HG03139 (cell line): ENCODE measurements around the gene SLIT3.

ENCODE experiments used
- ATAC-seq: cut with Tn5 transposase; IDR thresholded peaks from one replicate; pipeline ENCODE4 v1.9.1; 2021; ENCODE audit not compliant: unreplicated experiment

Gene SLIT3

GRCh38 chr5:168691891-168692290 lies 609.0 kb downstream of the SLIT3 start:
- ATAC-seq, result no peak

- no peak for ATAC-seq
Measured at GRCh38 chr5:168689260-168689659, 611.7 kb downstream of the SLIT3 start.

DNA sequence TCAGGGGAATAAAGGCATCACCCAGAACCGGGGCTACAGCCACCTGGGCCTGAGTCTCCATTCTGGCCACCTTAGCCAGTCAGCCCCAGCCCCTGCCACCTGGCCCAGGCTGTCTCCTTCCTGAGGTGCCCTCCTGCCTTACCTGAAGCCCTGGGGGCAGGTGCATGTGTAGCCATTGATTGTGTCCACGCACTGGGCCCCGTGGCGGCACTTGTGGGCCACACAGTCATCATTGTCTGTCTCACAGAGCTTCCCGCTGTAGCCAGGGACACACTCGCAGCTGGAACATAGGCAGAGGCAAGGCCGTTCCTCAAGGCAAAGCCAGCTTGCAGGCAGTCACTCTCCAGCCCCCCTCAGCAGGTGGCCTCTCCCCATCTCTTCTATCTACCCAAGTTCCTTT lies 614.1 kb downstream of the SLIT3 start:
- ATAC-seq, result no peak

DNA sequence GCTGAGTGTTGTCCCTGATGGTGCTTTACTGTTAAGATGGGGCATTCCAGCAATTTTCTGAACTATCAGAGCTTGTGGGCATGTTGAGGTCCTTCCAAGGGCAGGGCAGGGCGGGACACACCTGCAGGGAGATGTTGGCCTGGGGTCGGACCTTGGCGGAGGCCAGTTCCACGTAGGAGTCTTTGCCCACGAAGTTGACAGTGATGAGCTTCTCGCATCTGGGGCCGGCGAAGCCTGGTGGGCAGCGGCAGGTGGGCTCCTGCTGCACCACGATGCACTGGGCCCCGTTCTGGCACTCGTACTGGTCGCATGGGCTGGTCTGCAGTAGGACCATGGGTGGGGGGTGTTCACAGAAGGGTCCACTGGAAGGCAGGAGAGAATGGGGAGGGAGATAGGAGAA lies 615.4 kb downstream of the SLIT3 start:
- ATAC-seq, result no peak

- no peak for ATAC-seq
Measured at GRCh38 chr5:168683927-168684295, 617.0 kb downstream of the SLIT3 start.

DNA sequence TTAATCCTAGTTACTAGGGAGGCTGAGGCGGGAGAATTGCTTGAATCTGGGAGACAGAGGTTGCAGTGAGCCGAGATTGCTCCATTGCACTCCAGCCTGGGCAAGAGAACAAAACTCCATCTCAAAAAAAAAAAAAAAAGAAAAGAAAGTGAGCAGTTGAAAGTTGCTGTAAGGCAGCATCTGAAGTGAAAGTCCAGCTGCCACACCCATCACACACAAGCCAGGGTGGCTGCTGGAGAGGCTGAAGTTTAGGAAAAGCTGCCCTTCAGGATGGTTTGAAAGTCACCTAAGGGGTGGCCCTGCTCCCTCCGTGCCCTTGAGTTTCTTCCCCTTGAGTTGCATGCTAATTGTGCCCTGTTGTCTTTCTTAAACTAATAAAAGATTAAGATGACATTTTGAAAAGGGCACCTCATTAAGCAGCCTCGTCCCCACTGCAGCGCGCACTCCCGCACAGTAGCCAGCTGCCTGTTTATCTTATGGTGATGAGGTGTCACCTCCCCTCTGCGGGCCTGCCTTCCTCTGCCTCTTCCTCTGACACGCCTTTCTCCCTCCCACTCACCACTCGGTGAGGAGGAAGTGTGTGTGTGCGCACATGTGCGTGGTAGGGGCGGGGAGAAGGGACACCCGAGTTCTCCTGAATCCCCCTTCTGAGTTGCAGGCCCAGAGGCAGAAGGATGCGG lies 617.6 kb downstream of the SLIT3 start:
- ATAC-seq, result no peak

- no peak for ATAC-seq
Measured at GRCh38 chr5:168681556-168682183, 619.3 kb downstream of the SLIT3 start.

DNA sequence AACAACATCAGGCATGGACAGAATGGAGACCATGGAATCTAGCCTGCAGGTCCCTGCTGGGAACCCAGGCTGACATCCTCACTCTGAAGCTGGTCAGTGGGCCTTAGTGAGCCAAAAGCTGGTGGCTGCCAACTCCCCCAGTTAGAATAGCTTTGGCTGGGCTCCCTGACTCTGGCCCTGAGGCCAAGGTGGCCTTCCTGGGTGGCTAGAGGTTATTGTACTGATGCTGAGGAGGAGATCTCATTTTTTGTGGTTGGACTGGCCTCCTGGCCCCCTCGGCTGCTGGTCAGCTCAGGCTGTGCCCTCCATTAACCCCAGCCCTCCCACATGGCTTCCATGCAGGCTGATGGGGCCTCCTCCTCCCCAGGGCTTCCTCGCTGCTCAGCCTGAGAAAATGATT lies 620.5 kb downstream of the SLIT3 start:
- no peak for ATAC-seq

GRCh38 chr5:168679515-168679920 lies 621.4 kb downstream of the SLIT3 start:
- no peak for ATAC-seq

DNA sequence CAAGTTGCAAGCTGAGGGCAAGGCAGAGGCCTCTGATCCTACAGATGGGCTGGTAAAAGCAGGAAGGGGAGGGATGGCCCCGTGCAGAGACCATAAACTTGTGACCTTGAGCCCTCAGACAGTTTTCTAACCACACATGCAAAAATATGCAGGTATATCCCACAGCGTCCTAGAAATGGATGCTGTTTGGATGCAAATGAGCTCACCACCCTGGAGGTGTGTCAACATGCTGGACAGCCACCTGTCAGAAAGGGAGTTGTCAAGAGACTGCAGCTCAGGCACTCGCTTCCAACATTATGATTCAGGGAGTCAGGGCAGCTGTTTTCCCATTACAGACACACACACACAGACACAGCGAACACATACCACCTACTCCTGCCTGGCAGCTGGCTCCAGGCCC lies 624.4 kb downstream of the SLIT3 start:
- no peak for ATAC-seq

- no peak for ATAC-seq
Measured at GRCh38 chr5:168675883-168676408, 625.0 kb downstream of the SLIT3 start.

DNA sequence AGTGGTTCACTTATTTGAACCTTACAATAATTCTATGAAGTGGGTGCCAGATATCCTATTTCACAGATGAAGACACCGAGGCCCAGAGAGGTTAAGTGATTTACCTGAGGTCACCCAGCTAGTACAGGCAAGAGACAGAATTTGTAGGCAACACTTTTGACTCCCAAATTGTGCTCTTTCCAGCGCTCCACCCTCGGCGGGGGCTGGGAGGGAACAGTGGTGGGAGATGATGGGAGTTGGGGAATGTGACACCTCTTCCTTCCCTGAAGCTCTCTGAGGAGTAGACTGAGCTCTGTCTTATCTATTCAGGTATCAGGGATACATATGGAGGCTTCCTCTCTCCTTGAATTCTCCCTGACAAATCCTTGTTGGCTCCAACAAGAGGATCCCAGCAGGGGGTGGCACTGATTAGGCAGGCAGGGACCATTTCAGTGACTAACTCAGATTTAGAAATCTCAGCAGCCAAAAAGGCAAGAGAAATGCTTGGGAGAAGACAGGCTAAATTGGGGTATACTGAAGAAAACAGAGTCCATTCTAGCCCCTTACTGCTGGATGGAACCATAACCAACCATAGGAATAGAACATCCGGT lies 626.0 kb downstream of the SLIT3 start:
- no peak for ATAC-seq

DNA sequence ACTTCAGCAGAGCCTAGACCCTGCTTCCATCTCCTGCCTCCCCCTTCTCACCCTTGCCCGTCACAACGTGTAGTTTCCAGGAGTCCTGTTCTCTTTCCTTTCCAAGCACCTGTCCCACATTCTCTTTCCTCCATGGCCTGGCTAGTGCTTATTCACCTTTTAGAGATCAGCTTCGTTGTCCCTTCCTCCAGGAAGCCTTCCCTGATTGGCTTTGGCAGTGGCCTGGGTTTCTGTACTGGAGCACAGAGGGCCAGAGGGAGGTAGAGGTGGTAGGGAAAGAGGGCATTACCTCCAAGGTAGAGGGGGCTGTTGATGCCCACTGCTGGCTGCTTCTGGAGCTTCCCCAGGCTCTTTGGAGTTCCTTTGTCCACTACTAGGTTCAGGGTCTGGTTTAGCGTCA lies 628.1 kb downstream of the SLIT3 start:
- no peak for ATAC-seq

- ATAC-seq, result no peak
Measured at GRCh38 chr5:168672016-168672415, 628.9 kb downstream of the SLIT3 start.

- no peak for ATAC-seq
Measured at GRCh38 chr5:168670881-168671575, 629.9 kb downstream of the SLIT3 start.

DNA sequence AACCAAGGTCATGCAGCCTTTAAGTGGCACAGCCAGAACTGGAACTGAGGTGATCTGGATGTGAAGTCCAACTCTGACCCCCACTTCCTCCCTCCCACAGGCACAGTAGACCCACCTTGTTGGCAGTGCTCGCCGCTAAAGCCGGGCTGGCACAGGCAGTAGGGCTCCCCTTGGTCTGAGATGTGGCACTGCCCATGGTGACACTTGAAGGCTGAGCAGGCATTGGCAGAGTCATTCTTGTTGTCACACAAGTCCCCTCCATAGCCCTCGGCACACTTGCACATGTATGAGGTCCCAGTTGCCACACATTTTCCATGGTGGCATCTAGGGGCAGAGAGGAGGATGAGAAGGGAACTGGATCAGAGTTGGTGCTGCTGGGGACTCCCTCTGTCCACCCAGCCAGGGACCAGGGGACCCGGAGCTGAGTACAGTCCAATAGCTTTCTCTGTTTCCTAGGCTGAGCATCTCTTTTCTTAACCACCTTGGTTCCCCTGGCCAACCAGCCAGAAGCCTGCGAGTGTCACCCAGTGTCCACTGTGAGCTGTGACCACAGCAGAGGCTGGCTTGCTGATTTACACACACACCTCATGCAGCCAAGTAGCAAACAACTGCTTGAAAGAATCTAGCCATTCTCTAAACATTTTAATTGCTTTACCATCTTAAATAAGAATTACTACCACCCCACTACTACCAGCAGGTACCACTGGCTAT lies 631.1 kb downstream of the SLIT3 start:
- no peak for ATAC-seq

DNA sequence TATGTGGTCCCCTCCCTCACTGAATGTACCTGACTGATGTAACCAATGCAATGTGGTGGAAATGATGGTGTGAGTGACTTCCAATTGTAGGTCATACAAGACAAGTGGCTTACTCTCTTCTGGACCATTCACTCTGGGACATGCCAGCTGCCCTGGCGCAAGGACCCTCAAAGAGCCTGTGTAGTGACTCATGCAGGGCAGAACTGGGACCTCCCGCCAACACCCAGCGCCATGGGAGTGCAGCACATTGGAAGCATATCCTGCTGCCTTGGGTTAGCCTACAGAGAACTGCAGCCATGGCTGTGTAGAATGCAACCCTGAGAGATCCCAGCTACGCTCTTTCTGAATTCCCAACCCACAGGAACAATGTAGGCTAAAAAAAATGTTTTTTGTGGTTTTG lies 631.8 kb downstream of the SLIT3 start:
- no peak for ATAC-seq

DNA sequence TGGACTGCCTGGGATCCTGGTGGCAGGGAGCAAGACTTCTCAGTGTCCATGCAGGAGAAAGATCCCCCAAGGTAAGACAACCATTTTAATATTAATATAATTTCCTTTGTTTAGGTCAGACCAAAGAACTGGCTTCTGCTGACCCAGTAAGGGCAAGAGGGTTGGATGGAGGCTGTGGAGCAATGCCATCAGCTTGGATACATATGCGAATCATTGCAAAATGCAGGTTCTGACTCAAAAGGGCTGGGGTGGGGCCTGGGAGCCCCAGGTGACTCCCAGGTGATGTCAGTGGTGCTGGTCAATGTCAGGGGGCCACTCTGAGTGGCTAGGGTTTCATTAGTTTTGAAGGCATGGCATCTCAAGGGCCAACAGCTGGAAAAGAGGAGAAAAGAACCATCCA lies 632.9 kb downstream of the SLIT3 start:
- ATAC-seq, result no peak

- no peak for ATAC-seq
Measured at GRCh38 chr5:168667301-168667840, 633.6 kb downstream of the SLIT3 start.

DNA sequence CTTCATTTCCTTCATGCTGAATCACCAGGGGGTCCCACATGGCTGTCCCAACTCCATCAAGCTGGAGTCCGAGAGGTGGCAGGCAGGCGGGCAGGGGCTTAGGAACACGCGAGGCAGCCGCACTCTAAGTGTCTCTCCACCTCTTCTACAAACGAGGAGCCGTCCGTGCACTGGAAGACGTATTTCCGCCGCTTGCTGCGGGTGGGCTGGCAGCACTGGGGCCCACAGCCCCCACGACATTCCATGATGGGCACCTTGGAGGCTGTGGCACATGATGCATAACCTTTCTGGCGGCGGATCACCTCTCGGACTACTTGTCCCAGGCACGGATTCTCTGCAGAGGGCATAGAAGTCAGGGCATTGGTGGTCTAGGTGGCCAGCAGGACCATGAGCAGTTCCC lies 634.6 kb downstream of the SLIT3 start:
- ATAC-seq, result no peak
